Colonic mucosa (tissue), 4 donors: ENCODE results near the gene MROH2A. TPM values are rescaled to one million over a fixed set of nuclear protein-coding genes. Genes with fewer than 3 reads are reported as not detected.

Source experiments
- DNase-seq: peaks from one replicate; pipeline ENCODE4 v3.0.0-alpha.2; 2020
- H3K27ac ChIP-seq: fragments of 200-600 bp; one replicate; pipeline ENCODE4 v1.8.0; 2021
- H3K27me3 ChIP-seq: fragments of 200-600 bp; one replicate; pipeline ENCODE4 v1.8.0; 2021
- H3K36me3 ChIP-seq: fragments of 200-600 bp; one replicate; pipeline ENCODE4 v1.8.0; 2021
- H3K4me1 ChIP-seq: fragments of 200-600 bp; one replicate; pipeline ENCODE4 v1.8.0; 2021; ENCODE audit warnings: mild to moderate bottlenecking
- H3K4me3 ChIP-seq: fragments of 200-600 bp; one replicate; pipeline ENCODE4 v1.8.0; 2021
- H3K9ac ChIP-seq, 2 donors: one replicate each; pipeline ENCODE4 v1.7.0; 2013; ENCODE audit warnings: control low read depth in 2 of 2, low read depth in 2 of 2, low read length in 2 of 2
- H3K9me3 ChIP-seq: fragments of 200-600 bp; one replicate; pipeline ENCODE4 v1.8.0; 2021
- intact Hi-C: fragments of 100-400 bp; cut with DNase I; formaldehyde crosslinking; loops from one replicate; pipeline ENCODE4 v1.14.1; 2022
- total RNA-seq, 2 donors: library from RNA; stranded (reverse); fragmentation: NEBNext Ultra II Directional in 1 of 2; extraction: Animal tissue kit (Norgen Biotek cat#: 25700) in 1 of 2; gene quantifications; one replicate each; pipeline ENCODE4 v1.2.1, GENCODE V29; 2021
- TF ChIP-seq, protein P1 (sequence below): fragments of 200-600 bp; IDR thresholded peaks from one replicate; pipeline ENCODE4 v1.8.0; 2022; ENCODE audit warnings: antibody characterized with exemption, mild to moderate bottlenecking
- donor health status: healthy.
- donor health status: DM: no; HTN: no; CAD: no.
- donor health status: DM: no; HTN: no; CAD: no.

Gene MROH2A
- total RNA-seq, 2 donors from 2014 or later = not detected

DNA sequence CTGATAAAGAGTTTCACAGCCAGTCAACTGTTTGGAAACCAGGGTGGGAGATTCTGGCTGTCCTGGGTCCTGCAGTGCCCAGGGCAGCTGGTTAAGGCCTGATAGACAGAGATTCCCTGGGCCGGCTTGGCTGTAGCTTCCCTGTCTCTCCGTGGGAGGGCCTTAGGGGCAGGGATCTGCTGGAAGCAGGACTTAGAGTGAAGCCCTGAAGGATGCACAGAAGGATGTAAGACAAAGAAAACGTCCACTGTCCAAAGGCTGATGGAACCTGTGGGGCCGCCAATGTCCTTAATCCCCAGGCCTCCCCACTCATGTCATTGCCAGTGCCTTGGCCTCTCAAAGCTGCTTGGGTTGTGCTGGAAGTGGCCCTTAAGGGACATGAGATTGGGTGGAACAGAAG lies 33.0 kb downstream of the MROH2A start:
- Histone ChIP-seq H3K27me3 (no peaks in the 10 kb centered on the region), H3K36me3 (no peaks in the 10 kb centered on the region), H3K9ac (no peak overlapping the region), H3K4me3 (no peak overlapping the region), H3K27ac (no peak overlapping the region), H3K9me3 (no peaks in the 10 kb centered on the region), H3K4me1 (no peaks in the 10 kb centered on the region)
- intact Hi-C loops = no loop called here
- no peak for DNase-seq
- TF ChIP-seq, protein P1, sequence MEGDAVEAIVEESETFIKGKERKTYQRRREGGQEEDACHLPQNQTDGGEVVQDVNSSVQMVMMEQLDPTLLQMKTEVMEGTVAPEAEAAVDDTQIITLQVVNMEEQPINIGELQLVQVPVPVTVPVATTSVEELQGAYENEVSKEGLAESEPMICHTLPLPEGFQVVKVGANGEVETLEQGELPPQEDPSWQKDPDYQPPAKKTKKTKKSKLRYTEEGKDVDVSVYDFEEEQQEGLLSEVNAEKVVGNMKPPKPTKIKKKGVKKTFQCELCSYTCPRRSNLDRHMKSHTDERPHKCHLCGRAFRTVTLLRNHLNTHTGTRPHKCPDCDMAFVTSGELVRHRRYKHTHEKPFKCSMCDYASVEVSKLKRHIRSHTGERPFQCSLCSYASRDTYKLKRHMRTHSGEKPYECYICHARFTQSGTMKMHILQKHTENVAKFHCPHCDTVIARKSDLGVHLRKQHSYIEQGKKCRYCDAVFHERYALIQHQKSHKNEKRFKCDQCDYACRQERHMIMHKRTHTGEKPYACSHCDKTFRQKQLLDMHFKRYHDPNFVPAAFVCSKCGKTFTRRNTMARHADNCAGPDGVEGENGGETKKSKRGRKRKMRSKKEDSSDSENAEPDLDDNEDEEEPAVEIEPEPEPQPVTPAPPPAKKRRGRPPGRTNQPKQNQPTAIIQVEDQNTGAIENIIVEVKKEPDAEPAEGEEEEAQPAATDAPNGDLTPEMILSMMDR = no peak

DNA sequence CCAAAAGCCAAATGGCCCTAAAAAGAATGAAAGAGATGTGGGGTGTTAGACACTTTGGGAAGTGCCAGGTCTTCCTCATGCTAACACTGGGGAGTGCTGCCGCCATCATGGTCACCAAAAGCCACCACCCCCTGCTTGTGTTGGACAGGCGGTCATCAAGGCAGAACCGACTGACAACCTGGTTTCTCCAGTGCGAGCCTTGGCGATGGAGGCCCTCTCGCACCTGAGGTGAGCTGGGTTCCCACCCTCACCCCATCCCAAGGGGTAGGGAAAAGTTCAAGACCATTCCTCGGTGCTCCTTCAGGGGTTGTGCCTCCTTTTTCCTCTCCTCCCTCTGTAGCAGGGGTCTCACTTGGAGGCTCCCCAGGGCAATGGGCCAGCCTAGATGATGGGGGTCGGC lies 33.6 kb downstream of the MROH2A start:
- Histone ChIP-seq H3K36me3 (no peaks in the 10 kb centered on the region), H3K4me3 (no peak overlapping the region), H3K4me1 (no peaks in the 10 kb centered on the region), H3K27me3 (no peaks in the 10 kb centered on the region), H3K27ac (no peak overlapping the region), H3K9me3 (no peaks in the 10 kb centered on the region), H3K9ac (no peak overlapping the region)
- TF ChIP-seq, protein P1 = no peak
- no peak for DNase-seq
- intact Hi-C loops = no loop called here

- no peak overlapping the region for H3K27ac ChIP-seq
- DNase-seq = no peak
- H3K4me3 ChIP-seq = no peak overlapping the region
- no peaks in the 10 kb centered on the region for H3K9me3 ChIP-seq
- intact Hi-C loops = no loop called here
- TF ChIP-seq, protein P1 = no peak
- no peaks in the 10 kb centered on the region for H3K36me3 ChIP-seq
- no peak overlapping the region for H3K9ac ChIP-seq
- H3K4me1 ChIP-seq = no peaks in the 10 kb centered on the region
- no peaks in the 10 kb centered on the region for H3K27me3 ChIP-seq
These were observed 35.3 kb downstream of the MROH2A start for GRCh38 chr2:233813236-233814055.

- Histone ChIP-seq H3K4me3 (no peak overlapping the region), H3K27me3 (no peaks in the 10 kb centered on the region), H3K9me3 (no peaks in the 10 kb centered on the region), H3K27ac (no peak overlapping the region), H3K9ac (no peak overlapping the region), H3K36me3 (no peaks in the 10 kb centered on the region), H3K4me1 (no peaks in the 10 kb centered on the region)
- TF ChIP-seq, protein P1 = no peak
- no peak for DNase-seq
- intact Hi-C loops = no loop called here
These were observed 36.1 kb downstream of the MROH2A start for GRCh38 chr2:233814056-233814835.

DNA sequence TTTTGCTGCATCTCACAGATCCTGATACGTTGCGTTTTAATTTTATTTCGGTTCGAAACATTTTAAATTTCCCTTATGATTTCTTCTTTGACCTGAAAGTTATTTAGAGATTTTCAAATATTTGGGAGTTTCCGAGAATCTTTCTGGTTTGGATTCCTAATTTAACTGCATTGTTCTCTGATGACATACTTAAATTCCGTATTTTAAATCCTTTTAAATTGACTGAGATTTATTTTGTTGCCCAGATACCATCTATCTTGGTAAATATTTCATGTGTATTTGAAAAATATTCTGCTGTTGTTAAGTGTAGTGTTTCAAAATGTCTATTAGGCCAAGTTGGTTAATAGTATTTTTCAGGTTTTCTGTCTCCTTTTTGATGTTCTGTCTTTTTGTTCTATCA lies 37.7 kb downstream of the MROH2A start:
- no peaks in the 10 kb centered on the region for H3K27me3 ChIP-seq
- no peaks in the 10 kb centered on the region for H3K4me1 ChIP-seq
- H3K27ac ChIP-seq = no peak overlapping the region
- H3K9me3 ChIP-seq = no peaks in the 10 kb centered on the region
- H3K4me3 ChIP-seq = no peak overlapping the region
- no peaks in the 10 kb centered on the region for H3K36me3 ChIP-seq
- TF ChIP-seq, protein P1 = no peak
- no peak overlapping the region for H3K9ac ChIP-seq
- DNase-seq = no peak
- intact Hi-C loops = no loop called here
